PC-3 (cell line): Measurements from ENCODE around the gene UNC93A. TPM values are rescaled to one million over a fixed set of nuclear protein-coding genes. Genes with fewer than 3 reads are reported as not detected.

Experiments
- ATAC-seq: fragments of 200-7000 bp; cut with Tn5 transposase; 2 replicates; pipeline ENCODE4 v1.9.1; 2020; ENCODE audit warnings: mild to moderate bottlenecking, moderate library complexity
- BruUV-seq: library from RNA; stranded (reverse); fragments of 400-500 nt; replicated peaks from 2 replicates; lab custom pipeline; 2021; lab: Mats Ljungman, UMichigan
- CTCF ChIA-PET: fragments of 300-600 bp; sonication (Branson Sonifier 250); formaldehyde crosslinking; loops from one replicate; lab custom pipeline; 2022; ENCODE audit warnings: antibody characterized with exemption; lab: Charles Lee
- POLR2A ChIA-PET: fragments of 300-600 bp; sonication (Branson Sonifier 250); formaldehyde crosslinking; loops from one replicate; lab custom pipeline; 2022; ENCODE audit warnings: antibody characterized with exemption; ENCODE audit not compliant: unreplicated experiment; lab: Charles Lee
- DNase-seq: peaks from one replicate; pipeline ENCODE4 v3.0.0-alpha.2; 2015
- H2AFZ ChIP-seq: fragments of 300-600 bp; sonication (generic); 2 replicates; pipeline ENCODE4 v1.6.0; 2016; ENCODE audit warnings: antibody characterized with exemption, low read length
- H3F3A ChIP-seq: fragments of 300-600 bp; sonication (generic); one replicate; pipeline ENCODE4 v1.6.0; 2017; ENCODE audit warnings: antibody characterized with exemption, low read length, control low read depth, mild to moderate bottlenecking; ENCODE audit not compliant: unreplicated experiment
- H3K27ac ChIP-seq: fragments of 300-600 bp; sonication (generic); 2 replicates; pipeline ENCODE4 v1.5.1; 2016; ENCODE audit warnings: mild to moderate bottlenecking, low read length
- H3K27me3 ChIP-seq: fragments of 300-600 bp; sonication (generic); 2 replicates; pipeline ENCODE4 v1.6.1; 2016; ENCODE audit warnings: low read length, mixed read lengths
- H3K36me3 ChIP-seq: fragments of 300-600 bp; sonication (generic); 2 replicates; pipeline ENCODE4 v1.6.1; 2016; ENCODE audit warnings: low read depth, mixed run types, low read length, mixed read lengths
- H3K4me1 ChIP-seq: fragments of 300-600 bp; sonication (generic); 2 replicates; pipeline ENCODE4 v1.5.1; 2016; ENCODE audit warnings: low read length; ENCODE audit not compliant: insufficient read depth
- H3K4me2 ChIP-seq: fragments of 300-600 bp; sonication (generic); 2 replicates; pipeline ENCODE4 v1.6.0; 2016; ENCODE audit warnings: low read length
- H3K4me3 ChIP-seq: fragments of 300-600 bp; sonication (generic); 2 replicates; pipeline ENCODE4 v1.5.1; 2016; ENCODE audit warnings: mild to moderate bottlenecking, low read length, mixed read lengths
- H3K79me2 ChIP-seq: fragments of 300-600 bp; sonication (generic); 2 replicates; pipeline ENCODE4 v1.6.1; 2017; ENCODE audit warnings: low read length, mixed read lengths
- H3K9ac ChIP-seq: fragments of 300-600 bp; sonication (generic); 2 replicates; pipeline ENCODE4 v1.6.0; 2016; ENCODE audit warnings: mild to moderate bottlenecking, low read length
- H3K9me2 ChIP-seq: fragments of 300-600 bp; sonication (generic); replicated peaks from 2 replicates; pipeline ENCODE4 v1.6.1; 2016; ENCODE audit warnings: mixed run types, low read length, mixed read lengths
- H3K9me3 ChIP-seq: fragments of 300-600 bp; sonication (generic); 2 replicates; pipeline ENCODE4 v1.6.1; 2016; ENCODE audit warnings: low read length, mixed read lengths
- H4K20me1 ChIP-seq: fragments of 300-600 bp; sonication (generic); 2 replicates; pipeline ENCODE4 v1.6.1; 2016; ENCODE audit warnings: low read length, mixed read lengths
- EZH2 ChIP-seq: fragments of 300-600 bp; sonication (generic); IDR thresholded peaks from one replicate; pipeline ENCODE4 v1.6.1; 2017; ENCODE audit warnings: antibody characterized with exemption, mild to moderate bottlenecking, low read length; ENCODE audit not compliant: unreplicated experiment
- EZH2phosphoT487 ChIP-seq: fragments of 300-600 bp; sonication (generic); IDR thresholded peaks from 2 replicates; pipeline ENCODE4 v1.6.1; 2018; ENCODE audit warnings: mild to moderate bottlenecking, antibody characterized with exemption, low read length, borderline replicate concordance
- intact Hi-C: fragments of 100-400 bp; cut with micrococcal nuclease; formaldehyde crosslinking; loops from 2 replicates; pipeline ENCODE4 v1.9.0; 2023
- total RNA-seq: library from RNA; depleted of rRNA; stranded (reverse); fragments of >200 nt; gene quantifications from 2 replicates; pipeline ENCODE4 v1.2.3, GENCODE V29; 2014
- TF ChIP-seq, protein P1 (sequence below): fragments of 300-600 bp; sonication (generic); conservative IDR thresholded peaks from 2 replicates; pipeline ENCODE4 v1.5.1; 2017; ENCODE audit warnings: antibody characterized with exemption, low read depth, mild to moderate bottlenecking, low read length

UNC93A gene
- total RNA-seq, 1 experiment from 2014 or later: not detected

GRCh38 chr6:167328086-167328485 is 37.0 kb downstream of the UNC93A start:
- Histone ChIP-seq H3K36me3 (no peaks in the 10 kb centered on the region), H3K9me3 (no peaks in the 10 kb centered on the region), H3K27me3 (peaks cover 27% of the 10 kb centered on the region), H2AFZ (no peak overlapping the region), H3K4me1 (no peaks in the 10 kb centered on the region), H3K4me2 (no peak overlapping the region), H3F3A (no peaks in the 10 kb centered on the region), H3K27ac (no peak overlapping the region), H3K9ac (no peak overlapping the region), H4K20me1 (no peaks in the 10 kb centered on the region), H3K9me2 (no peaks in the 10 kb centered on the region), H3K79me2 (no peaks in the 10 kb centered on the region), H3K4me3 (no peak overlapping the region)
- ChIA-PET POLR2A (no interaction called here), CTCF (no interaction called here)
- no TSS peak for BruUV-seq
- ATAC-seq (no peak), DNase-seq (no peak)
- TF ChIP-seq EZH2phosphoT487 (no peak), EZH2 (no peak)
- TF ChIP-seq, protein P1, sequence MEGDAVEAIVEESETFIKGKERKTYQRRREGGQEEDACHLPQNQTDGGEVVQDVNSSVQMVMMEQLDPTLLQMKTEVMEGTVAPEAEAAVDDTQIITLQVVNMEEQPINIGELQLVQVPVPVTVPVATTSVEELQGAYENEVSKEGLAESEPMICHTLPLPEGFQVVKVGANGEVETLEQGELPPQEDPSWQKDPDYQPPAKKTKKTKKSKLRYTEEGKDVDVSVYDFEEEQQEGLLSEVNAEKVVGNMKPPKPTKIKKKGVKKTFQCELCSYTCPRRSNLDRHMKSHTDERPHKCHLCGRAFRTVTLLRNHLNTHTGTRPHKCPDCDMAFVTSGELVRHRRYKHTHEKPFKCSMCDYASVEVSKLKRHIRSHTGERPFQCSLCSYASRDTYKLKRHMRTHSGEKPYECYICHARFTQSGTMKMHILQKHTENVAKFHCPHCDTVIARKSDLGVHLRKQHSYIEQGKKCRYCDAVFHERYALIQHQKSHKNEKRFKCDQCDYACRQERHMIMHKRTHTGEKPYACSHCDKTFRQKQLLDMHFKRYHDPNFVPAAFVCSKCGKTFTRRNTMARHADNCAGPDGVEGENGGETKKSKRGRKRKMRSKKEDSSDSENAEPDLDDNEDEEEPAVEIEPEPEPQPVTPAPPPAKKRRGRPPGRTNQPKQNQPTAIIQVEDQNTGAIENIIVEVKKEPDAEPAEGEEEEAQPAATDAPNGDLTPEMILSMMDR: no peak
- intact Hi-C loops: no loop called here

DNA sequence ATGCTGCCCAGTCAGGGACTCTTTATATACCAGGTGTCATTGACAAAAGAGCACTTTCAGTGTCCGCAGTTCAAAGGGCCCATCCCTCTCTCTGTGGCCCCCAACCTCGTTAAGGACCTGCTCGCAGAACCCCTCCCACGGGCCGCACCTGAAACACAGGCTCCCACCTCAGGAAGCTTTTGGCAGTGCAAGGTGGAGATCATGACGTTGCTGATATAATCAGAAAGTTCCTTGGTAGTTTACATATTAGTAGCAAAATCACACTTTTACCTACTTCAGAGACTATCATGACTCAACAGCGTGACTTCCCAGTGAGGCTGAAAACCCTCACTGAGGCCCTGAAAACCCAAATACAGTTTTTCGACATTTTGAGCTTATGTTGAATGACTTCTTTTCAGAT is 37.9 kb downstream of the UNC93A start:
- H3K27ac ChIP-seq: no peak overlapping the region
- no peak overlapping the region for H2AFZ ChIP-seq
- no peaks in the 10 kb centered on the region for H3K79me2 ChIP-seq
- TF ChIP-seq, protein P1: no peak
- TF ChIP-seq EZH2: no peak
- no peaks in the 10 kb centered on the region for H3K9me2 ChIP-seq
- H3K9ac ChIP-seq: no peak overlapping the region
- DNase-seq: no peak
- no peak overlapping the region for H3K4me3 ChIP-seq
- intact Hi-C loops: no loop called here
- BruUV-seq: no TSS peak
- POLR2A ChIA-PET: no interaction called here
- no peak overlapping the region for H3K4me2 ChIP-seq
- H3K4me1 ChIP-seq: no peaks in the 10 kb centered on the region
- H3K36me3 ChIP-seq: no peaks in the 10 kb centered on the region
- CTCF ChIA-PET: no interaction called here
- H3K27me3 ChIP-seq: peaks cover 24% of the 10 kb centered on the region
- H4K20me1 ChIP-seq: no peaks in the 10 kb centered on the region
- no peaks in the 10 kb centered on the region for H3F3A ChIP-seq
- ATAC-seq: no peak
- H3K9me3 ChIP-seq: no peaks in the 10 kb centered on the region

GRCh38 chr6:167330750-167331149 is 39.6 kb downstream of the UNC93A start:
- Histone ChIP-seq H3K27me3 (peaks cover 24% of the 10 kb centered on the region), H3K9me3 (no peaks in the 10 kb centered on the region), H3F3A (no peaks in the 10 kb centered on the region), H3K9ac (no peak overlapping the region), H4K20me1 (no peaks in the 10 kb centered on the region), H2AFZ (no peak overlapping the region), H3K36me3 (no peaks in the 10 kb centered on the region), H3K4me3 (no peak overlapping the region), H3K4me1 (no peaks in the 10 kb centered on the region), H3K9me2 (no peaks in the 10 kb centered on the region), H3K79me2 (no peaks in the 10 kb centered on the region), H3K27ac (no peak overlapping the region), H3K4me2 (no peak overlapping the region)
- ChIA-PET CTCF (no interaction called here), POLR2A (no interaction called here)
- TF ChIP-seq, protein P1: no peak
- TF ChIP-seq EZH2phosphoT487 (no peak), EZH2 (no peak)
- ATAC-seq (no peak), DNase-seq (no peak)
- intact Hi-C loops: no loop called here
- no TSS peak for BruUV-seq
